WTC11 (cell line): ENCODE results near the gene CTRL.

Source experiments
- FOXK1 ChIP-seq: sonication (generic); formaldehyde crosslinking; IDR thresholded peaks from 2 replicates; pipeline ENCODE4 v1.8.0; 2022; ENCODE audit warnings: mild to moderate bottlenecking, moderate library complexity, missing genetic modification reagents
- NFE2L1 ChIP-seq: sonication (generic); formaldehyde crosslinking; IDR thresholded peaks from 2 replicates; pipeline ENCODE4 v1.8.1; 2023; ENCODE audit warnings: missing genetic modification reagents
- NR2C2 ChIP-seq: sonication (generic); formaldehyde crosslinking; IDR thresholded peaks from 2 replicates; pipeline ENCODE4 v1.8.0; 2022; ENCODE audit warnings: mild to moderate bottlenecking, missing genetic modification reagents
- PREB ChIP-seq: sonication (generic); formaldehyde crosslinking; IDR thresholded peaks from 2 replicates; pipeline ENCODE4 v1.8.1; 2022; ENCODE audit warnings: mild to moderate bottlenecking, missing genetic modification reagents, moderate library complexity, borderline replicate concordance
- SP1 ChIP-seq: sonication (generic); formaldehyde crosslinking; conservative IDR thresholded peaks from 2 replicates; pipeline ENCODE4 v1.8.1; 2022; ENCODE audit warnings: missing genetic modification reagents
- ZNF512 ChIP-seq: sonication (generic); formaldehyde crosslinking; IDR thresholded peaks from 2 replicates; pipeline ENCODE4 v1.8.1; 2022; ENCODE audit warnings: missing genetic modification reagents, borderline replicate concordance
- TF ChIP-seq, protein P1 (sequence below): fragments of 200-600 bp; IDR thresholded peaks from 2 replicates; pipeline ENCODE4 v1.8.0; 2022; ENCODE audit warnings: antibody characterized with exemption

DNA sequence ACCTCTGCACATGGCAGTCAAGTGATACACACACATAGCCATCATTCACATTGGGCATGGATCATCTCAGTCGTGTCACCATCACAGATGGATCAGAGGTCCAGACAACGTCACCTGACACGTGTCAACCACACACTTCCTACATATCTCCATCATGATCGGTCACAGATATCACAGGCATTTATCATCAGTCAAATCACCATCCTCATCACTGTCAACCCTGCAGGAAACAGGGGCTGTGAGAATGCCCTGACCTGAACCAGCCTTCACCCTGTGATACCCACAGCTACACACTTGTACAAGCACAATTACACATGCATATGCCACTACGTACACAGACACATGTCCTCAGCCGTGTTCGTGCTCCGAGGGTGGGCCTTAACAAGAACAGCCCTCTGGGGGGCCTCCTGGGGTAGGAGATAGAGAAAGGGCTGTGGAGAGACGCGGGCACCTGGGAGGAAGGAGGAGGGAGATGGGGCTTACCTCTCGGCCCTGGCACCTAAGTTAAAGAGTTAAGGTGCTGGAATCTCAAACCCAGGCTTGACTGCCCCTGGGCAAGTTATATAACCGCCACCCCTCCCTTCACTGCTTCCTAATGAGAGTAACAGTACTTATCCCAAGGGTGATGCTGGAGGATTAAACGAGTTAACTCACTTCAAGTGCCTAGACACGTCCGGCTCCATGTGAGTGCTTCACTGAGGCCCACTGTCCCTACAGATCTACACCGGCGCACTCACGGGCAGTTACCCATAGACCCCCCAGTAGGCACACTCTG, 35.7 kb upstream of the CTRL start:
- TF ChIP-seq, protein P1, sequence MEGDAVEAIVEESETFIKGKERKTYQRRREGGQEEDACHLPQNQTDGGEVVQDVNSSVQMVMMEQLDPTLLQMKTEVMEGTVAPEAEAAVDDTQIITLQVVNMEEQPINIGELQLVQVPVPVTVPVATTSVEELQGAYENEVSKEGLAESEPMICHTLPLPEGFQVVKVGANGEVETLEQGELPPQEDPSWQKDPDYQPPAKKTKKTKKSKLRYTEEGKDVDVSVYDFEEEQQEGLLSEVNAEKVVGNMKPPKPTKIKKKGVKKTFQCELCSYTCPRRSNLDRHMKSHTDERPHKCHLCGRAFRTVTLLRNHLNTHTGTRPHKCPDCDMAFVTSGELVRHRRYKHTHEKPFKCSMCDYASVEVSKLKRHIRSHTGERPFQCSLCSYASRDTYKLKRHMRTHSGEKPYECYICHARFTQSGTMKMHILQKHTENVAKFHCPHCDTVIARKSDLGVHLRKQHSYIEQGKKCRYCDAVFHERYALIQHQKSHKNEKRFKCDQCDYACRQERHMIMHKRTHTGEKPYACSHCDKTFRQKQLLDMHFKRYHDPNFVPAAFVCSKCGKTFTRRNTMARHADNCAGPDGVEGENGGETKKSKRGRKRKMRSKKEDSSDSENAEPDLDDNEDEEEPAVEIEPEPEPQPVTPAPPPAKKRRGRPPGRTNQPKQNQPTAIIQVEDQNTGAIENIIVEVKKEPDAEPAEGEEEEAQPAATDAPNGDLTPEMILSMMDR, result no peak
- no peak for TF ChIP-seq ZNF512 (CRISPR knock-in tag)
- TF ChIP-seq NFE2L1 (CRISPR knock-in tag), result no peak
- TF ChIP-seq PREB, result no peak
- no peak for TF ChIP-seq FOXK1
- TF ChIP-seq NR2C2 (CRISPR knock-in tag), result no peak
- no peak for TF ChIP-seq SP1
